Stimulated activated naive CD4-positive, alpha-beta T cell treated with Interleukin-2 at 50 U/mL for 16 hours (primary cell): Measurements from ENCODE around the gene NDUFAB1.
"Not testable (repeated sequence)": the region's sequence is repeated elsewhere in the genome, so short reads cannot be mapped to it uniquely, and the experiment has no call there.

Source experiments
- DNase-seq: peaks from one replicate; lab custom pipeline; 2025; lab: John Stamatoyannopoulos, UW

NDUFAB1 gene

GRCh38 chr16:23595951-23596720 lies at the start of gene NDUFAB1:
NDUFAB1 (minus strand) TSS chr16:23596316; CDS start chr16:23596290, 26 bp downstream.
- peak; percentile 87 for DNase-seq

- DNase-seq = no peak
Observed at GRCh38 chr16:23642246-23642774, 46.2 kb upstream of the NDUFAB1 start.

- DNase-seq = peak; percentile 90
Observed at GRCh38 chr16:23640931-23641765, 45.0 kb upstream of the NDUFAB1 start, which contains the start of the genes DCTN5 and PALB2. DCTN5 (plus strand) TSS chr16:23641466; CDS start chr16:23641543, 77 bp downstream. PALB2 (minus strand) TSS chr16:23641310; CDS start chr16:23641157, 153 bp downstream.

- peak; percentile 23 for DNase-seq
Observed at GRCh38 chr16:23640615-23640930, 44.5 kb upstream of the NDUFAB1 start.

GRCh38 chr16:23635958-23636357 lies 39.8 kb upstream of the NDUFAB1 start:
- no peak for DNase-seq

GRCh38 chr16:23634461-23635036 lies 38.4 kb upstream of the NDUFAB1 start:
- no peak for DNase-seq

- DNase-seq = not testable (repeated sequence)
Observed at GRCh38 chr16:23631874-23632273, 35.8 kb upstream of the NDUFAB1 start.

GRCh38 chr16:23629516-23629915 lies 33.4 kb upstream of the NDUFAB1 start:
- DNase-seq = no peak

GRCh38 chr16:23624092-23624491 lies 28.0 kb upstream of the NDUFAB1 start:
- DNase-seq = no peak

GRCh38 chr16:23615805-23616204 lies 19.7 kb upstream of the NDUFAB1 start:
- no peak for DNase-seq

- no peak for DNase-seq
Observed at GRCh38 chr16:23611936-23612335, 15.8 kb upstream of the NDUFAB1 start.

- not testable (repeated sequence) for DNase-seq
Observed at GRCh38 chr16:23610905-23611304, 14.8 kb upstream of the NDUFAB1 start.

- no peak for DNase-seq
Observed at GRCh38 chr16:23609929-23610328, 13.8 kb upstream of the NDUFAB1 start.

- DNase-seq = no peak
Observed at GRCh38 chr16:23608194-23608593, 12.1 kb upstream of the NDUFAB1 start.

GRCh38 chr16:23607726-23608125 lies 11.6 kb upstream of the NDUFAB1 start:
- DNase-seq = no peak

GRCh38 chr16:23597003-23597756 lies 1.1 kb upstream of the NDUFAB1 start:
- DNase-seq = peak; percentile 3

- DNase-seq = no peak
Observed at GRCh38 chr16:23595246-23595950, 718 bp downstream of the NDUFAB1 start.

- DNase-seq = no peak
Observed at GRCh38 chr16:23594186-23594585, 1.9 kb downstream of the NDUFAB1 start.

- no peak for DNase-seq
Observed at GRCh38 chr16:23590181-23590580, 5.9 kb downstream of the NDUFAB1 start.

- DNase-seq = no peak
Observed at GRCh38 chr16:23587726-23588125, 8.4 kb downstream of the NDUFAB1 start.
